Measurements from ENCODE around the gene TMEM213. TPM values are rescaled to one million over a fixed set of nuclear protein-coding genes. Genes with fewer than 3 reads are reported as not detected.

Gene TMEM213
- polyA plus RNA-seq, 1 donor, result 0.09 TPM

- DNase-seq (ENCODE audit: low read depth), result no peak
These were observed 44.3 kb downstream of the TMEM213 start for GRCh38 chr7:138842111-138842510.

- DNase-seq (ENCODE audit: low read depth), result no peak
These were observed 46.1 kb downstream of the TMEM213 start for GRCh38 chr7:138843632-138844580.

- DNase-seq (ENCODE audit: low read depth), result no peak
These were observed 47.9 kb downstream of the TMEM213 start for GRCh38 chr7:138845711-138846110.

DNA sequence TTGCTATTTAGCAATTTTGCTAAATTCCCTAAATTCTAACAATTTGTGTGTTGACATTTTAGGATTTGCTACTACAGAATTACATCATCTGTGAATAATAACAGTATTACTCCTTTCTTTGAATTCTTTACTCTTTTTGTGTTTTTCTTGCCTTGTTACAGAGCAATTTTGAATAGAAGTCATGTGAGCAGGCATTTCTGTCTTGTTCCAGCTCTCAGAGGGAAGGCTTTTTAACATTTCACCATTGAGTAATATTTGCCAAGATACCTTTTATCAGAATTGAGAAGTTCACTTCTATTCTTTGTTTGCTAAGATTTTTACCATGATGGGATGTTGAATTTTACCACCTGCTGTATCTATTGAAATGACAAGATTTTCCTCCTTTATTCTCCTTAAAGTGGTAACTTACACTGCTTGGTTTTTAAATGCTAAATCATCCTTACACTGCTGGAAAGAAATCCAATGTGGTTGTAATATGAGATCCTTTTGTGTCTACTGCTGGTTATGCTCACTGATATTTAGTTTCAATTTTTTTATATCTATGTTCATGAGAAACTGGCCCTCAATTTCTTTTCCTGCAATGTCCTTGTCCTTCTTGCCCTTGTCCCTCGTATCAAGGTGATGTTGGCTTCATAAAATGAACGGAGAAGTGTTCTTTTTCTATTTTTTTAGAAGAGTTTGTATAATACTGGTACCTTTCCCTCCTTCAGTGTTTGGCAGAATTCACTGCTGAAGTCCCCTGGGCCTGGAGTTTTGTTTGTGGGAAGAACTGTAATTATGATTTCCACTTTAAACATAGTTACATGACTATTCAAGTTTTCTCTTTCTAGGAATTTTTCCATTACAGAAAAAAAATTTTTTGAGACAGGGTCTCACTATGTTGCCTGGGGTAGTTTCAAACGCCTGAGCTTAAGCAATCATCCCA, 50.5 kb downstream of the TMEM213 start:
- DNase-seq (ENCODE audit: low read depth), result no peak

DNA sequence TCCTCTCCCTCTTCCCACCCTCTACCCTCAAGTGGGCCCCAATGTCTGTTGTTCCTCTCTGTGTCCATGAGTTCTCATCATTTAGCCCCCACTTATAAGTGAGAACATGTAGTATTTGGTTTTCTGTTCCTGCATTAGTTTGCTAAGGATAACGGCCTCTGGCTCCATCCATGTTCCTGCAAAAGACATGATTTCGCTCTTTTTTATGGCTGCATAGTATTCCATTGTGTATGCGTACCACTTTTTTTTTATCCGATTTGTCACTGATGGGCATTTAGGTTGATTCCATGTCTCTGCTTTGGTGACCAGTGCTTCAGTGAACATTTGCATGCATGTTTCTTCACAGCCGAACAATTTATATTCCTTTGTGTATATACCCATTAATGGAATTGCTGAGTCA, 51.9 kb downstream of the TMEM213 start:
- DNase-seq (ENCODE audit: low read depth), result no peak

- DNase-seq (ENCODE audit: low read depth), result no peak
These were observed 54.7 kb downstream of the TMEM213 start for GRCh38 chr7:138852469-138852868.

DNA sequence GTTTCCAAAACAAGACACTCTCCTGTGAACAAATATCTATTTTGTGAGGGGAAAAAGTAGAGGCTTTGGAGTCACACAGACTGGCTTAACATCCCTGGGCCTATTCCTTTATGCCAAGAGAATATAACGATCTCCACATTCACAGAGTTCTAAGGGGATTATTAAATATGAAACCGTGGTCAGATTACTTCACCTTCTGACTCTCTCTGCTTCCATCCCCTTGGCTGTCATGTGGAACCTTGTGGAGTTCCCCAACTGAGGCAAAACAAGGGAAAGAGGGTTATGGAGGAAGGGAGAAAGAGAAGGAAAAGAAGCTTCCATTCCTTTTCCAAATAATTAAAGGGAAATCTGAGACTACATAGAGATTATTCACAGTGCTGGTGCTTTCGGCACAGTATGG, 55.7 kb downstream of the TMEM213 start:
- DNase-seq (ENCODE audit: low read depth), result no peak

DNA sequence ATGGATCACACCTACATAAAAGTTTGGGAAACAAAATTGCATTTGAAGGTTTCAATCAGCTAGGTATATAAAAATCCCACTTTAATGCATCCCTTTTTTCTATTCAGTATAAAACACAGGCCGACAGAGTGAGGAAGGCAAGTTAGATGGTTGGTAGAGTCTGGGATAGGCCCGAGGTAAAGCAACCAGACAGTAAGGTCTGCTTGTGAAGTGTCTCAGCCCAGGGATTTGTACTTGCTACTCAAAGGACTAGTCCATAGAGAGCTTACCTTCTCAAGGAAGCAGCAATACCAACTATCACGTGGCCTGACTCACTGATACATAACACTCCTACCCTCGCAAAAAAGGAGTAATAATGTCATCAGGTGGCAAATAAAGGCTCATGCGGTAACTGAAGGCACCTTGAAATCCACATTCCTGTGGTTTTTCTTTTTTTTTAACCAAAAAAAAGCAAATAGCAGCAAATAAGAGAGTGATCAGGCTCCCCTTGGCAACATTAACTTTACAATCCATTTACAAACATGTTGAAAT, 56.4 kb downstream of the TMEM213 start:
- DNase-seq (ENCODE audit: low read depth), result no peak

DNA sequence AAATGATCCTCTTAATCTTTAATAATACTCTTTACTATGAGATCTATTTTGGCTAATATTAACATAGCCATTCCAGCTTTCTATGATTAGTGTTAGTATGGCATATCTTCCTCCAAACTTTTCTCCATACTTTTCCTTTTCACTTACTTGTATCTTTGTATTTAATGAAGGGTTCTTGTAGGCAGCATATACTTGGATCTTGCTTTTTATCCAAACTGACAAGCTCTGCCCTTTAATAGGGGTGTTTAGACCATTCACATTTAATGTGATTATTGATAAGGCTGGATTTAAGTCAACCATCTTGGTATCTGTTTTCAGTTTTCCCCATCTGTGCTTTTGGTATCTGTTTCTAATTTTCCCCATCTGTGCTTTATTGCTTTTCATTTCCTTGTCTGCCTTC, 59.9 kb downstream of the TMEM213 start:
- no peak for DNase-seq (ENCODE audit: low read depth)

DNA sequence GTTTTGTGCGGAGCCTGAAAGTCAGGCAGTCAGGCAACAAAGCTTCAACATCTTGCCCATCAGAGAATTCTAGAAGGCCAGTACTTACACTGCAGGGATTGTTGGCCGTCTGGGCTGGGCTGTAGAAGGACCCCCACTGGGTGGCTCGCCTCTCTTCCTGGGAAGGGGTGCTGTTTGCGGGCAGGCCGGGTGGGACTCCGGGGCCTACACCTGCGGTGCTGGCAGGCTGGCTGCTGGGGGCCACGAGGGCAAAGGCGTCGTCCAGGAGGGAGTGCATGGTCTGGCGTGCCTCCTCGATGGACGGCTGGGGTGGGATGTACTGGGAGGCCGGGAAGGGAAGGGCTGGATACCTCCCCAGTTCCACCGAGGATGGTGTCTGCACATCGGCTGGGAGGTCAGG, 63.3 kb downstream of the TMEM213 start:
- DNase-seq (ENCODE audit: low read depth), result no peak

- DNase-seq (ENCODE audit: low read depth), result no peak
These were observed 66.1 kb downstream of the TMEM213 start for GRCh38 chr7:138863931-138864330.

- no peak for DNase-seq (ENCODE audit: low read depth)
These were observed 66.9 kb downstream of the TMEM213 start for GRCh38 chr7:138864667-138865066.

GRCh38 chr7:138865843-138866242, 68.0 kb downstream of the TMEM213 start:
- no peak for DNase-seq (ENCODE audit: low read depth)

DNA sequence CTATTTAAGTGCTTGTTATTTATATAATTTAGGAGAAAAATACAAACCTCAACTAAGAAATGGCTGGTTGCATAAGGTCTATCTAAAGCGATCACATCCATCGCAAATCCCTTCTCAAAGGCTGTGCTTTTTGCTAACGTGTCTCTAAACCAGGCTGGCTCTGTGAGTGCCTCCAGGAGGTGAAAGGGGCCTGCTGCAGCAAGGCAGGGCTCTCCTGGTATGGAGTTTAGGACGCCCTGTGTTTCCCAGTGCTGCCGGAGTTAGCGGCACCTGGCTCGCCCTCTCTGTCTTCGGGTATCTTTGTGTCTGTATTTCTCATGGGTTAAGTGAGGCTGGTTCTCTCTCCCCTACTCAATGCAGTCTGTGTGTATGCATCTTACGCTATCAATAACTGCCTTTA, 68.6 kb downstream of the TMEM213 start:
- DNase-seq (ENCODE audit: low read depth), result no peak

- DNase-seq (ENCODE audit: low read depth), result no peak
These were observed 70.0 kb downstream of the TMEM213 start for GRCh38 chr7:138867744-138868143.

- DNase-seq (ENCODE audit: low read depth), result no peak
These were observed 70.9 kb downstream of the TMEM213 start for GRCh38 chr7:138868711-138869110.

DNA sequence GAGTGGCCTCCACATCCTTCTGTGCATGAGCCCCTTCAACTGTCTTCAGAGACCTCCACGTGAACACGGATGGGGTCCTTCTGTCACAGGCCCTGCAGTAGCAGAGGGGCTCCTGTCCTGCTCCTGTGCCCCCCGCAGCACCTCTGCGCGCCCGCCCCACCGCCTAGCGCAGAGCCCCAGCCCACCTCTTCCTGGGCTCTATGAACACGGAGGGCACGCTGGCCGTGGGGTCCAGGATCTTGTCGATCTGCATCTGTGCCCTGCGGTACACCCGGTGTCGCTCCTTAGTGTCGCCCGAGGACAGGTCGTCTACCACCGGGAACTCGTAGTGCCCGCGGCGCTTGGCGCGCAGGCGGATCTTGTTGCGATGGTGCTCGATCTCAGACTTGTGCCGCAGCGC, 71.6 kb downstream of the TMEM213 start:
- DNase-seq (ENCODE audit: low read depth), result no peak

DNA sequence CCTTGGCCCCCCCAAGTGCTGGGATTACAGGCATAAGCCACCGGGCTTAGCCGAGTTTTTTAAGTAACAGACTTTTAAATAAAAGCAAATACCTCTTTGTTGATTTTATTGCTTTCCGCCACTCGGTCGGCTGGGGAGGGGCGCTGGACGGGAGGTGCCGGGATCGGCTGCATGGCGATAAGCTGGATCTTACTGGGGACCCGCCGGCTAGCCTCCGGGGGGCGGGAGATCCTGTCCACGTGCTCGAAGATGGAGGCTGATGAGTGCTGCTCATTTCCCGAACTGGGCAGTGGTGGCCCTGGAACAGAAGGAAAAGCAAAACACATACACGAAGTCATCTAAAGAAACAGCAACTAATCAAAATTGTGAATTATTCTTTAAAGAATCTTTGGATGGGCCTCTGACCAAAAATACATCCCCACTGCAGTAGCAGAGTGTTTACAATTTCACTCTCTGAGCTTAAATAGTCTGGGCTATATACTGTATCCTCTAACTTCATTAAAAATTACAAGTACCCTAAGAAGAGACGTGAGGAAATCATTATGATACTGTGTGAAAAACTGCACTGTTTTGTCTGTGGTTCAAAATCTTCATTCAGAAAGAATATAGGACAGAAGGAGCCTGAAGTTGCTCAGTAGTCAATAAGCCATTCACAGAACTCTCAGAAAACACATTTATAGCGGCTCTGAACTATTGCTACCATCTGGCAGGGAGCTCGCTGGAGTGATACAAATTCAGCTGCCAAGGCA, 73.4 kb downstream of the TMEM213 start:
- DNase-seq (ENCODE audit: low read depth), result no peak

DNA sequence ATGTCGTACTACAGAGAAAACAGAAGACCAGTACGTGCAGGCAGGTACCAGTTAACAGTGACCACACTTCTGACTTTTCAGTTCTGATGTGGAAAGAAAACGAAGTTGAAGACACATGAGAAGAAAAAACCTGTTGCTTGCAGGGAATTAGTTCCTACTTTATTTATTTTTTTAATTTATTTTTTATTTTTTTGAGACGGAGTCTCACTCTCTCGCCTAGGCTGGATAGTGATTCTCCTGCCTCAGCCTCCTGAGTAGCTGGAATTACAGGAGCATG, 74.0 kb downstream of the TMEM213 start:
- no peak for DNase-seq (ENCODE audit: low read depth)

- DNase-seq (ENCODE audit: low read depth), result no peak
These were observed 74.8 kb downstream of the TMEM213 start for GRCh38 chr7:138872576-138872975.

- no peak for DNase-seq (ENCODE audit: low read depth)
These were observed 75.6 kb downstream of the TMEM213 start for GRCh38 chr7:138873220-138873892.

All from forelimb muscle (tissue), 1 donor.